ENCODE results near the gene SDCBP2. TPM values are rescaled to one million over a fixed set of nuclear protein-coding genes. Genes with fewer than 3 reads are reported as not detected.

The SDCBP2 gene
- total and polyA plus RNA-seq, 11 donors, result 0.65 to 4.2 (median 2.1) TPM

GRCh38 chr20:1273366-1273765 is 55.6 kb downstream of the SDCBP2 start:
- no peak overlapping the region for H3K4me3 ChIP-seq
- no peak overlapping the region for H3K27ac ChIP-seq
- H3K4me1 ChIP-seq, result peaks cover 0 to 8% (median 0%) of the 10 kb centered on the region in 12 donors
- intact Hi-C loops (cut with DNase I), result no loop called here
- peaks cover 0 to 3% (median 0%) of the 10 kb centered on the region in 9 donors for H3K36me3 ChIP-seq
- H3K27me3 ChIP-seq, result no peaks in the 10 kb centered on the region
- TF ChIP-seq POLR2A (IDR thresholded peaks at IDR 0.05) (no peak), CTCF (IDR thresholded peaks at IDR 0.05) (no peak)
- ATAC-seq, result no peak
- DNase-seq, result no peak
- H3K9me3 ChIP-seq, result no peaks in the 10 kb centered on the region
- 91 to 98% (median 92%) methylated on average over 2 of the region's 2 CpGs for WGBS, 4 donors

- no peak for ATAC-seq
- no peak overlapping the region for H3K27ac ChIP-seq
- no peaks in the 10 kb centered on the region for H3K9me3 ChIP-seq
- intact Hi-C loops (cut with DNase I), result no loop called here
- no peaks in the 10 kb centered on the region for H3K27me3 ChIP-seq
- WGBS, 4 donors, result 79 to 98% (median 83%) methylated on average over 3 to 6 of the region's 6 CpGs
- TF ChIP-seq CTCF (IDR thresholded peaks at IDR 0.05) (no peak), POLR2A (IDR thresholded peaks at IDR 0.05) (no peak)
- peaks cover 0 to 3% (median 0%) of the 10 kb centered on the region in 9 donors for H3K36me3 ChIP-seq
- H3K4me1 ChIP-seq, result peaks cover 0 to 13% (median 6%) of the 10 kb centered on the region in 12 donors
- H3K4me3 ChIP-seq, result no peak overlapping the region
- no peak for DNase-seq
These were observed 56.4 kb downstream of the SDCBP2 start for GRCh38 chr20:1272368-1273100.

- Histone ChIP-seq H3K27ac (no peak overlapping the region), H3K4me1 (peaks cover 0 to 28% (median 18%) of the 10 kb centered on the region in 12 donors), H3K36me3 (peaks cover 0 to 3% (median 0%) of the 10 kb centered on the region in 9 donors), H3K4me3 (no peak overlapping the region), H3K9me3 (no peaks in the 10 kb centered on the region), H3K27me3 (peaks cover 0 to 3% (median 0%) of the 10 kb centered on the region in 9 donors)
- intact Hi-C loops (cut with DNase I), result no loop called here
- 92 to 100% (median 96%) methylated on average over 3 of the region's 3 CpGs for WGBS, 4 donors
- DNase-seq (no peak), ATAC-seq (no peak)
- TF ChIP-seq CTCF (IDR thresholded peaks at IDR 0.05), result no peak
- TF ChIP-seq POLR2A (IDR thresholded peaks at IDR 0.05), result no peak
These were observed 59.1 kb downstream of the SDCBP2 start for GRCh38 chr20:1269850-1270249.

- H3K36me3 ChIP-seq, result peaks cover 0 to 3% (median 0%) of the 10 kb centered on the region in 9 donors
- H3K4me3 ChIP-seq, result no peak overlapping the region
- H3K27me3 ChIP-seq, result peaks cover 0 to 3% (median 0%) of the 10 kb centered on the region in 9 donors
- no peak for ATAC-seq
- no peak for DNase-seq
- 89 to 98% (median 96%) methylated on average over 8 of the region's 8 CpGs for WGBS, 4 donors
- TF ChIP-seq CTCF (IDR thresholded peaks at IDR 0.05) (no peak), POLR2A (IDR thresholded peaks at IDR 0.05) (no peak)
- intact Hi-C loops (cut with DNase I), result no loop called here
- peaks cover 0 to 28% (median 18%) of the 10 kb centered on the region in 12 donors for H3K4me1 ChIP-seq
- no peak overlapping the region for H3K27ac ChIP-seq
- no peaks in the 10 kb centered on the region for H3K9me3 ChIP-seq
These were observed 59.7 kb downstream of the SDCBP2 start for GRCh38 chr20:1269235-1269634.

All from heart left ventricle (tissue), 16 donors.